ENCODE measurements around the gene CAMTA1. TPM values are rescaled to one million over a fixed set of nuclear protein-coding genes. Genes with fewer than 3 reads are reported as not detected.

Gene CAMTA1
- polyA plus RNA-seq, 1 donor from 2014 or later, result 162 TPM

DNA sequence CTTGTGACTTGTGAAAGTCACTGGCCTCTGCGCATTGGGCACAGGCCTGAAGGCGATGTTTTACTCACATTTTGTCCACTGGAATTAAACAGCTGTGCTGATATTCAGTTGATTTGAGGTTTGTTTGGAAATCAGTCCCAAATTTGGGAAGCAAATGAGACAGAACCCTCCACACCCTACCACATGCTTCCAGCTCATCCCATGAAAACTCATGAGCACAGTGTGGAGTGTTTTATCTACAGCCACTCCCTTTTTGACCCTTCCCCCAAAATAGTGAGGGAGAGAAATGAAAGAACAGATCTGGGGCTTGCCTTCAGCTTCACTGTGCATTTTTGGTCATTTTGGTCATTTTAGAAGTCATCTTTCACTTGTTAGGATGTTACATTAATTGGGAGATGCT, 101.3 kb downstream of the CAMTA1 start:
- H3K27ac ChIP-seq (ENCODE audit: low read length), result no peak overlapping the region
- TF ChIP-seq EZH2 (IDR thresholded peaks at IDR 0.05; ENCODE audit: borderline replicate concordance, insufficient read depth, low read length, poor library complexity, severe bottlenecking) (no peak), POLR2AphosphoS5 (IDR thresholded peaks at IDR 0.05) (no peak), EP300 (conservative IDR thresholded peaks at IDR 0.05; ENCODE audit: poor library complexity, severe bottlenecking) (no peak), CTCF (IDR thresholded peaks at IDR 0.05; ENCODE audit: poor library complexity, severe bottlenecking) (no peak), REST (IDR thresholded peaks at IDR 0.05; ENCODE audit: borderline replicate concordance) (no peak)
- no peaks in the 10 kb centered on the region for H3K79me2 ChIP-seq (replicated peaks; ENCODE audit: insufficient read depth, low read length)
- H3K4me3 ChIP-seq (ENCODE audit: low read length), result no peak overlapping the region
- no peak overlapping the region for H2AFZ ChIP-seq (ENCODE audit: low read depth, low read length)
- H3K9me3 ChIP-seq (ENCODE audit: low read length), result no peaks in the 10 kb centered on the region
- H3K9ac ChIP-seq (ENCODE audit: low read length), result no peak overlapping the region
- no peak overlapping the region for H3K4me2 ChIP-seq (ENCODE audit: low read length)
- no peaks in the 10 kb centered on the region for H3K9me2 ChIP-seq (ENCODE audit: insufficient read depth, low read length)
- no peaks in the 10 kb centered on the region for H3K27me3 ChIP-seq (ENCODE audit: insufficient read depth, low read depth, low read length)
- H4K20me1 ChIP-seq (ENCODE audit: insufficient read depth), result no peaks in the 10 kb centered on the region
- no peaks in the 10 kb centered on the region for H3K36me3 ChIP-seq (ENCODE audit: insufficient read depth, low read length)
- H3F3A ChIP-seq (ENCODE audit: insufficient read depth, low read length, poor library complexity, severe bottlenecking), result no peaks in the 10 kb centered on the region

DNA sequence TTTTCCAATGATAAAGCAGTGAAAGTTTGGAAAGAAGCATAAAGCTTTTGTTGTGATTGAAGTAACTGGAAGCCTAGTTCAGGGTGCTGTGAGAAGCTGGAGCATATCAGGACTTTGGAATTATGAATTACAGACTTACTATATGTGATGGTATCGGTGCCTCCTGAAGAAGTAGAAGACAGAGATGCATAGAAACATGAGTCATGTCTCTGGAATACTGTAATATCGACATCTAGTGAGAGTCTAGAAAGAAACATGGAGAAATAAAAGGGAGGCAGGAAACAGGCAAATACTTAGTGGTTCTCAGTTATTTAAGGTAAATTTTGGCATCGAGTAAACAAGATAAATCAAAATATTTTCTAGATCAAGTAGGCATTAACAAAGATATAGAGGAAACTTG, 103.0 kb downstream of the CAMTA1 start:
- no peaks in the 10 kb centered on the region for H3F3A ChIP-seq (ENCODE audit: insufficient read depth, low read length, poor library complexity, severe bottlenecking)
- no peaks in the 10 kb centered on the region for H3K27me3 ChIP-seq (ENCODE audit: insufficient read depth, low read depth, low read length)
- no peak overlapping the region for H3K27ac ChIP-seq (ENCODE audit: low read length)
- no peaks in the 10 kb centered on the region for H3K36me3 ChIP-seq (ENCODE audit: insufficient read depth, low read length)
- H3K9me2 ChIP-seq (ENCODE audit: insufficient read depth, low read length), result no peaks in the 10 kb centered on the region
- H3K79me2 ChIP-seq (replicated peaks; ENCODE audit: insufficient read depth, low read length), result no peaks in the 10 kb centered on the region
- H3K4me3 ChIP-seq (ENCODE audit: low read length), result no peak overlapping the region
- no peak for TF ChIP-seq EZH2 (IDR thresholded peaks at IDR 0.05; ENCODE audit: borderline replicate concordance, insufficient read depth, low read length, poor library complexity, severe bottlenecking)
- TF ChIP-seq POLR2AphosphoS5 (IDR thresholded peaks at IDR 0.05), result no peak
- H3K9ac ChIP-seq (ENCODE audit: low read length), result no peak overlapping the region
- H2AFZ ChIP-seq (ENCODE audit: low read depth, low read length), result no peak overlapping the region
- H3K9me3 ChIP-seq (ENCODE audit: low read length), result no peaks in the 10 kb centered on the region
- no peak overlapping the region for H3K4me2 ChIP-seq (ENCODE audit: low read length)
- no peaks in the 10 kb centered on the region for H4K20me1 ChIP-seq (ENCODE audit: insufficient read depth)

DNA sequence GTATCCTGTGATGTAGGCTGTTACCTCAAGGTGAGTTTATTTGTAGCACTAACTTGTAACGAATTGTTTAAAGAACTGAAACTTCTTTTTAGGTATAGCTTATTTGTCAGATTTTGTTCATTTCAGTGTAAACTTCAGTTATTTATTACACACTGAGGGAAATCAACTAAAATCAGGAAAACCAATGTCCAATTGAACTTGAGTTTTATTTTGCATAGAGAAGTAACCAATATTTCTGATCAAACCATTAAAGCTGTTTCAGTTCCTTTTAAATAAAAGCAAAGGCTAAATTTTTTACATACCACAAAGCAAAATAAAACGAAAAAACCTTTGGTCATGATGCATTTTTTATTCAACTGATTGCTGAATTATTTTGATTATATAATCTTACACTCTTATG, 103.6 kb downstream of the CAMTA1 start:
- Histone ChIP-seq H3K9me3 (ENCODE audit: low read length) (no peaks in the 10 kb centered on the region), H3K4me3 (ENCODE audit: low read length) (no peak overlapping the region), H3F3A (ENCODE audit: insufficient read depth, low read length, poor library complexity, severe bottlenecking) (no peaks in the 10 kb centered on the region), H3K9me2 (ENCODE audit: insufficient read depth, low read length) (no peaks in the 10 kb centered on the region), H3K27me3 (ENCODE audit: insufficient read depth, low read depth, low read length) (no peaks in the 10 kb centered on the region), H3K4me2 (ENCODE audit: low read length) (no peak overlapping the region), H3K79me2 (replicated peaks; ENCODE audit: insufficient read depth, low read length) (no peaks in the 10 kb centered on the region), H3K27ac (ENCODE audit: low read length) (no peak overlapping the region), H3K9ac (ENCODE audit: low read length) (no peak overlapping the region), H2AFZ (ENCODE audit: low read depth, low read length) (no peak overlapping the region), H4K20me1 (ENCODE audit: insufficient read depth) (no peaks in the 10 kb centered on the region), H3K36me3 (ENCODE audit: insufficient read depth, low read length) (no peaks in the 10 kb centered on the region)
- TF ChIP-seq MXI1 (conservative IDR thresholded peaks at IDR 0.05; ENCODE audit: poor library complexity, severe bottlenecking) (no peak), TAF1 (IDR thresholded peaks at IDR 0.05; ENCODE audit: low read depth) (no peak), SMC3 (conservative IDR thresholded peaks at IDR 0.05; ENCODE audit: poor library complexity) (no peak), POLR2AphosphoS5 (IDR thresholded peaks at IDR 0.05) (no peak), REST (IDR thresholded peaks at IDR 0.05; ENCODE audit: borderline replicate concordance) (no peak), EP300 (conservative IDR thresholded peaks at IDR 0.05; ENCODE audit: poor library complexity, severe bottlenecking) (no peak), EZH2 (IDR thresholded peaks at IDR 0.05; ENCODE audit: borderline replicate concordance, insufficient read depth, low read length, poor library complexity, severe bottlenecking) (no peak), RAD21 (conservative IDR thresholded peaks at IDR 0.05) (no peak), CTCF (IDR thresholded peaks at IDR 0.05; ENCODE audit: poor library complexity, severe bottlenecking) (no peak)

Data from neural cell (in vitro differentiated cells).